Ishikawa (cell line): ENCODE results near the gene RHOJ.

Experiments used
- CEBPB ChIP-seq: IDR thresholded peaks from 2 replicates; pipeline ENCODE4 v1.6.1; 2012
- CREB1 ChIP-seq: IDR thresholded peaks from 2 replicates; pipeline ENCODE4 v1.6.1; 2012; ENCODE audit warnings: low read depth
- EGR1 ChIP-seq: IDR thresholded peaks from 2 replicates; pipeline ENCODE4 v1.6.1; 2012
- EP300 ChIP-seq: IDR thresholded peaks from 2 replicates; pipeline ENCODE4 v1.6.1; 2012; ENCODE audit warnings: borderline replicate concordance
- FOXM1 ChIP-seq: IDR thresholded peaks from 2 replicates; pipeline ENCODE4 v1.6.1; 2012; ENCODE audit warnings: low read depth, borderline replicate concordance
- NFIC ChIP-seq: IDR thresholded peaks from 2 replicates; pipeline ENCODE4 v1.6.1; 2012
- RAD21 ChIP-seq: IDR thresholded peaks from 2 replicates; pipeline ENCODE4 v1.6.1; 2012; ENCODE audit warnings: low read depth
- TAF1 ChIP-seq: IDR thresholded peaks from 2 replicates; pipeline ENCODE4 v1.6.1; 2012; ENCODE audit warnings: low read depth, mild to moderate bottlenecking
- TCF12 ChIP-seq: IDR thresholded peaks from 2 replicates; pipeline ENCODE4 v1.6.1; 2012; ENCODE audit warnings: low read depth
- TEAD4 ChIP-seq: IDR thresholded peaks from 2 replicates; pipeline ENCODE4 v1.6.1; 2012
- YY1 ChIP-seq: IDR thresholded peaks from 2 replicates; pipeline ENCODE4 v1.6.1; 2012; ENCODE audit warnings: low read depth
- ZBTB7A ChIP-seq: IDR thresholded peaks from 2 replicates; pipeline ENCODE4 v1.6.1; 2012; ENCODE audit warnings: low read depth
- TF ChIP-seq, protein P1 (sequence below): IDR thresholded peaks from 2 replicates; pipeline ENCODE4 v1.6.1; 2012
- TF ChIP-seq, protein P2 (sequence below): IDR thresholded peaks from 2 replicates; pipeline ENCODE4 v1.6.1; 2012; ENCODE audit warnings: low read depth, mild to moderate bottlenecking
- TF ChIP-seq, protein P3 (sequence below): IDR thresholded peaks from 2 replicates; pipeline ENCODE4 v1.6.1; 2012

The RHOJ gene

DNA sequence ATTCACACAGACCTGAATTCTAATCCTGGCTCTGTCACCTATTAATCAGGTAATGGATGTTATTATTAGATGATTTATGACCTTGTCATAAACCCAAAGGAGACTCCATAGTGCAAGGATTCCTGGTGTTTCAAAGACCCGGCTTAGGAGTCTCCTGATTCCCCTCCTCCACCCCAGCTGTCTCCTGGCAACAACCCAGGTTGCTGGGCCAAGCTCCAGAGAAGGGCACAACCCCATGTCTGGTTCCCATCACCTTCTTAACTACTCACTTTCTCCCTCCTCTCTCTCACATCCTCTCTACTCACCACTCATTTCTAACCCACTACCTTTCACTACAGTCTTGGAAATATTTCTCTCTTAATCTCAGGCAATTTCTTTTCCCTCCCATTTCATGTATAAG, 41.6 kb downstream of the RHOJ start:
- TF ChIP-seq, protein P1, sequence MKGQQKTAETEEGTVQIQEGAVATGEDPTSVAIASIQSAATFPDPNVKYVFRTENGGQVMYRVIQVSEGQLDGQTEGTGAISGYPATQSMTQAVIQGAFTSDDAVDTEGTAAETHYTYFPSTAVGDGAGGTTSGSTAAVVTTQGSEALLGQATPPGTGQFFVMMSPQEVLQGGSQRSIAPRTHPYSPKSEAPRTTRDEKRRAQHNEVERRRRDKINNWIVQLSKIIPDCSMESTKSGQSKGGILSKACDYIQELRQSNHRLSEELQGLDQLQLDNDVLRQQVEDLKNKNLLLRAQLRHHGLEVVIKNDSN: no peak
- TF ChIP-seq EP300 (no peak), TCF12 (no peak)

DNA sequence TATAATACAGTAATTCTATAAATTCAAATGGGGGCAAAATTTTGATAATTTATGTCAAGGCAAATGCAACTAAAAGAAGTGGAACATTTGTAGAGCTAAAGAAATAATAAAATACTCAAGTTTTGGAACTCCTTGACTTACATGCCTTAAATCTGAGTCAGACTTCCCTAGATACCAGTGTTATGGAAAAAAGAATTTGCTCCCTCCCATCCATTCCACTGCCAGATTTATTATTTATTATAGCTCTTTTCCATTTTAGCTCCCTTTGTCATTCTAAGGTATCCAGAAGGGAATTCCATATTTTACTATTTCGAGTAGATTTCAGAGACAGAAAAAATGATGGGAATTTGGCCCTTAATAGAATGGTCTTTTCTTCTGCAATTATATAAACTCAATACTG, 44.0 kb downstream of the RHOJ start:
- TF ChIP-seq EP300 (no peak), FOXM1 (no peak), YY1 (no peak), CREB1 (no peak), RAD21 (no peak), TEAD4 (no peak), CEBPB (no peak), TAF1 (no peak)
- TF ChIP-seq, protein P2, sequence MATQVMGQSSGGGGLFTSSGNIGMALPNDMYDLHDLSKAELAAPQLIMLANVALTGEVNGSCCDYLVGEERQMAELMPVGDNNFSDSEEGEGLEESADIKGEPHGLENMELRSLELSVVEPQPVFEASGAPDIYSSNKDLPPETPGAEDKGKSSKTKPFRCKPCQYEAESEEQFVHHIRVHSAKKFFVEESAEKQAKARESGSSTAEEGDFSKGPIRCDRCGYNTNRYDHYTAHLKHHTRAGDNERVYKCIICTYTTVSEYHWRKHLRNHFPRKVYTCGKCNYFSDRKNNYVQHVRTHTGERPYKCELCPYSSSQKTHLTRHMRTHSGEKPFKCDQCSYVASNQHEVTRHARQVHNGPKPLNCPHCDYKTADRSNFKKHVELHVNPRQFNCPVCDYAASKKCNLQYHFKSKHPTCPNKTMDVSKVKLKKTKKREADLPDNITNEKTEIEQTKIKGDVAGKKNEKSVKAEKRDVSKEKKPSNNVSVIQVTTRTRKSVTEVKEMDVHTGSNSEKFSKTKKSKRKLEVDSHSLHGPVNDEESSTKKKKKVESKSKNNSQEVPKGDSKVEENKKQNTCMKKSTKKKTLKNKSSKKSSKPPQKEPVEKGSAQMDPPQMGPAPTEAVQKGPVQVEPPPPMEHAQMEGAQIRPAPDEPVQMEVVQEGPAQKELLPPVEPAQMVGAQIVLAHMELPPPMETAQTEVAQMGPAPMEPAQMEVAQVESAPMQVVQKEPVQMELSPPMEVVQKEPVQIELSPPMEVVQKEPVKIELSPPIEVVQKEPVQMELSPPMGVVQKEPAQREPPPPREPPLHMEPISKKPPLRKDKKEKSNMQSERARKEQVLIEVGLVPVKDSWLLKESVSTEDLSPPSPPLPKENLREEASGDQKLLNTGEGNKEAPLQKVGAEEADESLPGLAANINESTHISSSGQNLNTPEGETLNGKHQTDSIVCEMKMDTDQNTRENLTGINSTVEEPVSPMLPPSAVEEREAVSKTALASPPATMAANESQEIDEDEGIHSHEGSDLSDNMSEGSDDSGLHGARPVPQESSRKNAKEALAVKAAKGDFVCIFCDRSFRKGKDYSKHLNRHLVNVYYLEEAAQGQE: no peak
- TF ChIP-seq, protein P3, sequence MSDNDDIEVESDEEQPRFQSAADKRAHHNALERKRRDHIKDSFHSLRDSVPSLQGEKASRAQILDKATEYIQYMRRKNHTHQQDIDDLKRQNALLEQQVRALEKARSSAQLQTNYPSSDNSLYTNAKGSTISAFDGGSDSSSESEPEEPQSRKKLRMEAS: no peak

DNA sequence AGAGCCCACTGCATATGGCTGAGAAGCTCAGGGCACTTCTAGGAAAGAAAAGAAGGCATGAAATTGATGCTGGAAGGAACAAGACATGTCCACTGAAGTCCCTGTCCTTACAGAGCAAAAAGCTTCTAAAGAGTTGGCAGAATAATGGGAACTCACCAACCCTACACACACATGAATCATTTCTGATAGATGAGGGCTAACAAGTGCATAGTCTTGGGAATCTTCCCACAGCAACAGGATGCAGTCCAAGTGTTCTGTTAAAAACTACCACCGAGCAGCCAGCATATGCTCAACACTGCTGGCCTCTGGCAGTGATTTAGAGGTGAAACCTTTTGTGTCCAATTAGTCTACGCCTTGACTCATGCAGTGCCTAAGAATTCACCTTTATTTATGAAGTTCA, 44.8 kb downstream of the RHOJ start:
- no peak for TF ChIP-seq TEAD4
- TF ChIP-seq, protein P2: no peak
- TF ChIP-seq, protein P3: no peak

DNA sequence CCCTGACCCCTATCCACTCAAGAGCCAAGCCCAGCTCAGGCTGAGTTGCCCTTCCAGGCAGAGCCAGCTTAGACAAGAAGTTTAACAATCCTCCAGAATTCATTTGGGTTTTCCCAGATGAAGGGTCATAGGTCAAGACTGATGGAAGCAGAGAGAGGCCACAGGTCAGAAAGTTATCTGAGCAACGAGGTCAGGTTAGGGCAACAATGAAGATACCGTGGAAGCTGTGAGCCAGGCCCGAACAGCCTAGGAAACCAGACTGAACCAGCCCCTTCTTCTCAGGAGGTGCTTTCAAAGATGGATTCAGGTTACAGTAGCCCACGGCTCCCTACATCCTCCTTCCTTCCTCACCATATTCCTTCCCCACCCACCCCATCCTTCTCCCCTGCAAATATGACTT, 53.1 kb downstream of the RHOJ start:
- TF ChIP-seq EP300: no peak
- no peak for TF ChIP-seq NFIC
- TF ChIP-seq CREB1: no peak
- TF ChIP-seq CEBPB: no peak
- no peak for TF ChIP-seq FOXM1
- TF ChIP-seq, protein P3: no peak

DNA sequence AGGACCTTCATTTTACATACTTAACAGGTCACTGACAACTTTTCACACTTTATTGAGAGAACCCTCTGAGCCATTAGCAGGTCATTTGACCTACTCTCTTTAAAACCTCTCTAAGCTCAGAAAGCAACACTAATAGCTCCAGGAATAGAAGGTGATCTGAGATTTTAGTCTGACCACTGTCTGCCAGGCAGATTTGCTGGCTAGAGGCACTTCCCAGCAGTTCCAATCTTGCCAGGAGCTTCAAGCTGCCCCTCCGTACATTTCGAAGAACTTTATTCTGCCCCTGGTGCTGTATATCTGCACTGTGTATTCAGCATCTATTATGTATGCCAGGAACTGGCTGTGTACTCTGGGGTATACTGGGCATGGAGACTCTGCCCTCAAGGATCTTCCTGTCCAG, 58.2 kb downstream of the RHOJ start:
- TF ChIP-seq TAF1 (no peak), RAD21 (no peak), EGR1 (no peak), ZBTB7A (no peak), NFIC (no peak), YY1 (no peak), CREB1 (no peak), CEBPB (no peak)
- TF ChIP-seq, protein P2: no peak
- TF ChIP-seq, protein P1: no peak
- TF ChIP-seq, protein P3: no peak

DNA sequence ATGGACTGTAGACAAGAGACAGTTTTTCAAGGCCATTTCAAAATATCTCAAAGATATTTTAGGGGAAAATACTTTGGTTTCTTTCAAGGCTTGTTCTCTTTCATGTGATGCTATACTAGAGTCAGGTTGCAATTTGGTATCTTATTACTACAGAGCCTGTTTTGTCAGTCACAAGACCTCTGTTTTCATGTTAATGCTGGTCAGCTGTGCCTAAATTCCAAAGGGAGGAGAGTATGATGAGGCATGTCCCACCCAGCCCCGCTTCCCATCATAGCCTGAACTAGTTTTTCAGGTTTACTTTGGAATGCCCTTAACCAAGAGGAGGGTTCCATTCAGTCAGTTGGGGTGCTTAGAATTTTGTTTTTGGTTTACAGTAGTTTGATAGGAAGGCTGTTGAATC, 61.9 kb downstream of the RHOJ start:
- TF ChIP-seq EP300 (no peak), EGR1 (no peak), TEAD4 (no peak), FOXM1 (no peak), TAF1 (no peak), CREB1 (no peak), TCF12 (no peak), ZBTB7A (no peak), RAD21 (no peak), CEBPB (no peak), NFIC (no peak), YY1 (no peak)
- TF ChIP-seq, protein P2: no peak
- TF ChIP-seq, protein P1: no peak
- TF ChIP-seq, protein P3: no peak
